H1 (cell line): Measurements from ENCODE around the gene TRDN. TPM values are rescaled to one million over a fixed set of nuclear protein-coding genes. Genes with fewer than 3 reads are reported as not detected.

ENCODE experiments used
- ASH2L ChIP-seq: fragments of 200-600, 300-600 bp; sonication (generic); IDR thresholded peaks from one replicate; pipeline ENCODE4 v1.7.1; 2017; ENCODE audit warnings: low read length
- BCL11A ChIP-seq, 2 experiments: IDR thresholded peaks; one replicate each; pipeline ENCODE4 v1.6.1; 2011; ENCODE audit warnings: low read depth in 2 of 2, low read length in 2 of 2, mild to moderate bottlenecking in 2 of 2
- CHD7 ChIP-seq: fragments of 300-600 bp; sonication (generic); IDR thresholded peaks from 2 replicates; pipeline ENCODE4 v1.7.1; 2012; ENCODE audit warnings: low read length, moderate library complexity, mild to moderate bottlenecking, inconsistent platforms; ENCODE audit not compliant: insufficient replicate concordance
- RXRA ChIP-seq: IDR thresholded peaks from 2 replicates; pipeline ENCODE4 v1.6.1; 2011; ENCODE audit warnings: low read depth, mild to moderate bottlenecking, low read length, moderate library complexity; ENCODE audit not compliant: insufficient read depth
- SRF ChIP-seq: IDR thresholded peaks from 2 replicates; pipeline ENCODE4 v1.6.1; 2011; ENCODE audit warnings: mild to moderate bottlenecking, low read depth, low read length, moderate library complexity
- polyA plus RNA-seq, 7 experiments: library from polyadenylated mRNA; depleted of rRNA in 3 of 7; stranded (reverse) in 5 of 7; unstranded in 2 of 7; fragments of >200 nt in 5 of 7; fragments of 200-250 nt in 2 of 7; gene quantifications; 1 replicate in 5 of 7; 2 replicates in 1 of 7; 4 replicates in 1 of 7; pipeline versions ENCODE4 v1.2.1 to v1.2.3, GENCODE V29; 2011 to 2013; ENCODE audit warnings: missing spikeins in 2 of 7, mixed read lengths in 2 of 7
- total RNA-seq: library from RNA; stranded (reverse); fragmentation: NEBNext Ultra II Directional; extraction: Animal tissue kit (Norgen Biotek cat#: 25700); gene quantifications from 2 replicates; pipeline ENCODE4 v1.2.1, GENCODE V29; 2021

TRDN gene
- total and polyA plus RNA-seq, 2 of the 8 experiments (the other 6 are each of a cell fraction or from before 2014, with no cell fraction given), result 1.6 to 41.6 TPM

- TF ChIP-seq CHD7 (no peak), SRF (no peak), RXRA (no peak), ASH2L (no peak), BCL11A (IDR thresholded peaks at IDR 0.05; ENCODE audit: low read depth in 2 of 2, low read length in 2 of 2) (no peak)
- TF ChIP-seq, all 59 proteins: peak for 0
Observed at GRCh38 chr6:123622780-123623179, 14.0 kb downstream of the TRDN start (continued).
